Hepatocyte (in vitro differentiated cells): ENCODE results near the gene TACC2. TPM values are rescaled to one million over a fixed set of nuclear protein-coding genes. Genes with fewer than 3 reads are reported as not detected.

Experiments used
- DNase-seq: peaks from one replicate; pipeline ENCODE4 v3.0.0-alpha.2; 2016; ENCODE audit warnings: low spot score
- H2AFZ ChIP-seq: fragments of 200-600 bp; sonication (generic); 2 replicates; pipeline ENCODE4 v1.6.0; 2016; ENCODE audit warnings: antibody characterized with exemption, mild to moderate bottlenecking
- H3K27ac ChIP-seq: fragments of 200-600 bp; sonication (generic); 2 replicates; pipeline ENCODE4 v1.5.1; 2016; ENCODE audit warnings: mild to moderate bottlenecking
- H3K27me3 ChIP-seq: fragments of 200-600 bp; sonication (generic); 2 replicates; pipeline ENCODE4 v1.6.1; 2016
- H3K36me3 ChIP-seq: fragments of 200-600 bp; sonication (generic); replicated peaks from 2 replicates; pipeline ENCODE4 v1.5.1; 2016; ENCODE audit warnings: low read depth; ENCODE audit not compliant: insufficient read depth
- H3K4me1 ChIP-seq: fragments of 200-600 bp; sonication (generic); 2 replicates; pipeline ENCODE4 v1.5.1; 2016; ENCODE audit warnings: mild to moderate bottlenecking, moderate library complexity; ENCODE audit not compliant: insufficient read depth
- H3K4me2 ChIP-seq: fragments of 200-600 bp; sonication (generic); 2 replicates; pipeline ENCODE4 v1.6.0; 2016
- H3K4me3 ChIP-seq: fragments of 200-600 bp; sonication (generic); 2 replicates; pipeline ENCODE4 v1.5.1; 2016; ENCODE audit warnings: mild to moderate bottlenecking
- H3K79me2 ChIP-seq: fragments of 200-600 bp; sonication (generic); 2 replicates; pipeline ENCODE4 v1.6.0; 2017; ENCODE audit warnings: mild to moderate bottlenecking
- H3K9me2 ChIP-seq: fragments of 200-600 bp; sonication (generic); replicated peaks from 2 replicates; pipeline ENCODE4 v1.6.0; 2017; ENCODE audit warnings: mild to moderate bottlenecking; ENCODE audit not compliant: insufficient read depth
- H3K9me3 ChIP-seq: fragments of 200-600 bp; sonication (generic); 2 replicates; pipeline ENCODE4 v1.5.1; 2016; ENCODE audit warnings: low read depth, mild to moderate bottlenecking
- H4K20me1 ChIP-seq: fragments of 200-600 bp; sonication (generic); 2 replicates; pipeline ENCODE4 v1.6.0; 2016; ENCODE audit warnings: mild to moderate bottlenecking; ENCODE audit not compliant: insufficient read depth, poor library complexity, severe bottlenecking
- CTCF ChIP-seq: fragments of 200-600 bp; sonication (generic); IDR thresholded peaks from 2 replicates; pipeline ENCODE4 v1.5.1; 2016; ENCODE audit warnings: antibody characterized with exemption, mild to moderate bottlenecking; ENCODE audit not compliant: poor library complexity
- EZH2 ChIP-seq: fragments of 200-600 bp; sonication (generic); IDR thresholded peaks from 2 replicates; pipeline ENCODE4 v1.6.1; 2016; ENCODE audit warnings: antibody characterized with exemption, mild to moderate bottlenecking, borderline replicate concordance
- EZH2phosphoT487 ChIP-seq: fragments of 200-600 bp; sonication (generic); IDR thresholded peaks from one replicate; pipeline ENCODE4 v1.6.1; 2018; ENCODE audit warnings: antibody characterized with exemption, mild to moderate bottlenecking, low read depth, moderate library complexity; ENCODE audit not compliant: unreplicated experiment, severe bottlenecking
- WGBS: methylation state at CpG from one replicate; pipeline ENCODE4 v1.1.6; 2016; ENCODE audit warnings: low lambda C conversion rate; ENCODE audit errors: missing lambda C conversion rate; 5-methylcytosine and 5-hydroxymethylcytosine counted together
- polyA plus RNA-seq: library from polyadenylated mRNA; unstranded; fragments of >200 nt; fragmentation: Nextera tagmentation; extraction: Ambion mirVana; gene quantifications from 2 replicates; pipeline ENCODE4 v1.2.1, GENCODE V29; 2016
- total RNA-seq: library from RNA; depleted of rRNA; stranded (reverse); fragments of >200 nt; gene quantifications from 2 replicates; pipeline ENCODE4 v1.2.3, GENCODE V29; 2014

TACC2 gene
- total and polyA plus RNA-seq, 2 experiments from 2014 or later: 20.0 to 34.6 TPM

DNA sequence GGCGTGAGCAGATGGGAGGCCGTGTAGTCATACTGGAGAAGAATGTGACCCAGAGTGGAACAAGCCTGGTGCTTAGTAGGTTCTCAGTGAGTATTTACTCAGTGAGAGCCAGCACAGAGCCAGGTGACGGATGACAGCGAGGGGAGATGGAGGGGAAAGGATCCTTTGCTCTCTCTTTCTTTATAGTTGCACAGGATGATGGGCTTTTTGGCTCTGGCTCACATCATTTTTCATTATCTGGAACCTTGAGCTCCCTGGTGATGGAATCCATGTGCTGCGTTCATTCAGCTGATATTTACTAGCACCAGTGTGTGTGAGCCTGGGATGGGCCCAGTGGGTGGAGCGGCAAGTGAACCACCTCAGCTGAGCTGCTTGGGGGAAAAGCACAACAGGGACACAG lies 299.3 kb downstream of the TACC2 start:
- Histone ChIP-seq H2AFZ (no peak overlapping the region), H4K20me1 (no peaks in the 10 kb centered on the region)
- whole genome bisulfite sequencing: 84% methylated on average over 6 of the region's 6 CpGs

GRCh38 chr10:122288917-122289316 lies 300.0 kb downstream of the TACC2 start:
- Histone ChIP-seq H3K9me2 (no peaks in the 10 kb centered on the region), H3K27ac (no peak overlapping the region), H3K4me2 (no peak overlapping the region), H3K9me3 (no peaks in the 10 kb centered on the region), H3K4me1 (no peaks in the 10 kb centered on the region), H2AFZ (no peak overlapping the region), H3K36me3 (no peaks in the 10 kb centered on the region), H4K20me1 (no peaks in the 10 kb centered on the region), H3K4me3 (no peak overlapping the region), H3K79me2 (no peaks in the 10 kb centered on the region), H3K27me3 (no peaks in the 10 kb centered on the region)
- no peak for TF ChIP-seq EZH2
- no peak for TF ChIP-seq EZH2phosphoT487
- WGBS: 79% methylated on average over 3 of the region's 3 CpGs
- DNase-seq: no peak

More for the DNA sequence above, 299.3 kb downstream of the TACC2 start:
- H3K4me1 ChIP-seq: no peaks in the 10 kb centered on the region
- H3K9me3 ChIP-seq: no peaks in the 10 kb centered on the region
- no peaks in the 10 kb centered on the region for H3K36me3 ChIP-seq
- TF ChIP-seq CTCF (no peak), EZH2 (no peak), EZH2phosphoT487 (no peak)
- H3K27ac ChIP-seq: no peak overlapping the region
- DNase-seq: no peak
- H3K27me3 ChIP-seq: no peaks in the 10 kb centered on the region
- H3K4me2 ChIP-seq: no peak overlapping the region
- H3K4me3 ChIP-seq: no peak overlapping the region
- H3K79me2 ChIP-seq: no peaks in the 10 kb centered on the region
- H3K9me2 ChIP-seq: no peaks in the 10 kb centered on the region

DNA sequence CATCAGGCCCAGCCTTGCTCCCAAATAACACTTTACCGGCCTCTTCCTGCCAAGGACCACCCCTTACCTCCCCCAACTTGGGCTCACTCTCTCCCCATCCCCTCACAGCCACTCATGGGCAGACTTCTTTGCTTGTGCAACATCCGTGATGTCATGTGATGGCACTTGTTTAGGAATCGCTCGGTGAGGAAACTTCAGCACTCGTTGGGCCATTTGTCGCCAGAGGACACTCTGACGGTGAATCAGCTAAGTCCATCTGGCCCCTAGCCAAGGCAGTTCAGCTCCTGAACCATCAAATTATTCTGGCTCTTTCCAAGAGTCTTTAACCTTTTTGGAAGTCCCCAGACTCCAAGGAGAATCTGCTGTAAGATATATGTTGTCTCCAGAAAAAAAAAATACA lies 301.4 kb downstream of the TACC2 start:
- no peak overlapping the region for H3K4me3 ChIP-seq
- DNase-seq: no peak
- H3K4me1 ChIP-seq: no peaks in the 10 kb centered on the region
- no peaks in the 10 kb centered on the region for H4K20me1 ChIP-seq
- no peak overlapping the region for H3K27ac ChIP-seq
- no peak overlapping the region for H2AFZ ChIP-seq
- H3K27me3 ChIP-seq: no peaks in the 10 kb centered on the region
- 85% methylated on average over 7 of the region's 7 CpGs for WGBS
- H3K36me3 ChIP-seq: no peaks in the 10 kb centered on the region
- TF ChIP-seq EZH2 (no peak), CTCF (no peak), EZH2phosphoT487 (no peak)
- H3K9me3 ChIP-seq: no peaks in the 10 kb centered on the region
- H3K79me2 ChIP-seq: no peaks in the 10 kb centered on the region
- no peak overlapping the region for H3K4me2 ChIP-seq
- no peaks in the 10 kb centered on the region for H3K9me2 ChIP-seq

- no peaks in the 10 kb centered on the region for H3K4me1 ChIP-seq
- no peak overlapping the region for H3K27ac ChIP-seq
- no peaks in the 10 kb centered on the region for H3K9me3 ChIP-seq
- no peaks in the 10 kb centered on the region for H3K36me3 ChIP-seq
- no peaks in the 10 kb centered on the region for H4K20me1 ChIP-seq
- H3K9me2 ChIP-seq: no peaks in the 10 kb centered on the region
- TF ChIP-seq EZH2 (no peak), CTCF (no peak), EZH2phosphoT487 (no peak)
- H3K4me2 ChIP-seq: no peak overlapping the region
- H3K27me3 ChIP-seq: no peaks in the 10 kb centered on the region
- no peaks in the 10 kb centered on the region for H3K79me2 ChIP-seq
- H3K4me3 ChIP-seq: no peak overlapping the region
- no peak overlapping the region for H2AFZ ChIP-seq
- DNase-seq: no peak
- 91% methylated on average over 13 of the region's 13 CpGs for WGBS
These were observed 302.0 kb downstream of the TACC2 start for GRCh38 chr10:122290833-122291532.
